ENCODE data around the gene ELAPOR1.

Gene ELAPOR1

DNA sequence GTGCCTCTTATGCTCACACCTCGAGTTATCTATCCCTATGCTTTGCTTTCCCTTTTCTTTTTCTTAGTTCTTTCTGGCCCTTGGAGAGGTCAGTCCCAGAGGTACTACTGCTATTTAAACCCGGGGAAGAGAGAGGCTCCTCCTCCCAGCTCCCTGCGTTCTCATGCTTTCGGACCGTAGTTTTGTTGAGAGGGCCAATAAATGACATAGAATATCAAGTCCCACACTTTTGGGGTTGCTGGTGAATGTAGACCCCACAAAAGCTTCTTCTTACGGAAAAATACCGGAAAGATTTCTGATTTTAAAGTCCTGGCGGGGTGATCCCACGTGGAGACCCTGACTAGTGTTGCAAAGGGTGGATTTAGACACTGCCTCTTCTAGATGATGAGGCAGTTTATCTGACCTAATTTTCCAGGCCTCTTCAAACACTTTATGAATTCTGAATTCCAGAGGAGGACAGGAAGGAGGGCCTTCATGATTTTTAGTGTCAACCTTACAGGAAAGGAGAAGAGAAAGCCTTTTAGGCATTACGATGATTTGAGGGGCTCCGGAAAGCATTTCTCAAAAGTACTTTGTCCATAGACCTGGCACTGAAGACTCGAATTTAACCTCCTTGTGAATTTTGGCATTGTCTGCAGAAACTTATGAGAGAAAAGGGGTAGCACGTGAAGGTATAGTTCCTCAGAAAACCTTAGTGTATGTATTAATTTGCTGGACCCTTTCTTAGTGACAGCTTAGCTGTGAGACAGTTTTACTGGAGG lies 22.7 kb upstream of the ELAPOR1 start:
- peaks cover 25% of the 10 kb centered on the region for H3K36me3 ChIP-seq
- H3K9me3 ChIP-seq (ENCODE audit: severe bottlenecking): peaks cover 13% of the 10 kb centered on the region
- H3K27me3 ChIP-seq (ENCODE audit: insufficient read depth, low read depth, severe bottlenecking): no peaks in the 10 kb centered on the region
- DNase-seq: no peak
- peak overlapping the region; percentile 76 for H3K27ac ChIP-seq
- peak overlapping the region; percentile 73 for H3K4me3 ChIP-seq (ENCODE audit: low read depth, low read length)
- TF ChIP-seq, protein P1, sequence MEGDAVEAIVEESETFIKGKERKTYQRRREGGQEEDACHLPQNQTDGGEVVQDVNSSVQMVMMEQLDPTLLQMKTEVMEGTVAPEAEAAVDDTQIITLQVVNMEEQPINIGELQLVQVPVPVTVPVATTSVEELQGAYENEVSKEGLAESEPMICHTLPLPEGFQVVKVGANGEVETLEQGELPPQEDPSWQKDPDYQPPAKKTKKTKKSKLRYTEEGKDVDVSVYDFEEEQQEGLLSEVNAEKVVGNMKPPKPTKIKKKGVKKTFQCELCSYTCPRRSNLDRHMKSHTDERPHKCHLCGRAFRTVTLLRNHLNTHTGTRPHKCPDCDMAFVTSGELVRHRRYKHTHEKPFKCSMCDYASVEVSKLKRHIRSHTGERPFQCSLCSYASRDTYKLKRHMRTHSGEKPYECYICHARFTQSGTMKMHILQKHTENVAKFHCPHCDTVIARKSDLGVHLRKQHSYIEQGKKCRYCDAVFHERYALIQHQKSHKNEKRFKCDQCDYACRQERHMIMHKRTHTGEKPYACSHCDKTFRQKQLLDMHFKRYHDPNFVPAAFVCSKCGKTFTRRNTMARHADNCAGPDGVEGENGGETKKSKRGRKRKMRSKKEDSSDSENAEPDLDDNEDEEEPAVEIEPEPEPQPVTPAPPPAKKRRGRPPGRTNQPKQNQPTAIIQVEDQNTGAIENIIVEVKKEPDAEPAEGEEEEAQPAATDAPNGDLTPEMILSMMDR (IDR thresholded peaks at IDR 0.05; ENCODE audit: low read depth, low read length): no peak

DNA sequence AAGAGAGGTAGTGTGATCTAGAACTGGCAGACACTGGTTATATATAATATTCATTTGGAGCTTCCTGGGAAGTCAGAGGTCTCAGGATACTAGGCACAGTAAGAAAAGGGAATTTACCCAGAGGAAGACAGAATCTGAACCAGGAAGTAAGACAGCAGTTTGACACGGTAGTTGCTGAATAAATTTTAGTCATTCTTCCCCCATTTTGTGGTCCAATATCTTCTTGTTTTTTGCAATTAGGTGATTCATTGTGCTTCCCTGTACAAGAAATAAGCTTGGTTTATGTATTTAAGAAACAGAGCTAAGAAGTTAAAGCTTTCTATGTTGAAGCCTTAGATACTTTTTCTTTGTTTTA lies 22.1 kb upstream of the ELAPOR1 start:
- no peak overlapping the region for H3K27ac ChIP-seq
- TF ChIP-seq, protein P1 (IDR thresholded peaks at IDR 0.05; ENCODE audit: low read depth, low read length): no peak
- no peak for DNase-seq
- H3K36me3 ChIP-seq: peaks cover 25% of the 10 kb centered on the region
- H3K4me3 ChIP-seq (ENCODE audit: low read depth, low read length): no peak overlapping the region; the same call in 1 of the 2 replicates
- H3K9me3 ChIP-seq (ENCODE audit: severe bottlenecking): peaks cover 13% of the 10 kb centered on the region
- no peaks in the 10 kb centered on the region for H3K27me3 ChIP-seq (ENCODE audit: insufficient read depth, low read depth, severe bottlenecking)

DNA sequence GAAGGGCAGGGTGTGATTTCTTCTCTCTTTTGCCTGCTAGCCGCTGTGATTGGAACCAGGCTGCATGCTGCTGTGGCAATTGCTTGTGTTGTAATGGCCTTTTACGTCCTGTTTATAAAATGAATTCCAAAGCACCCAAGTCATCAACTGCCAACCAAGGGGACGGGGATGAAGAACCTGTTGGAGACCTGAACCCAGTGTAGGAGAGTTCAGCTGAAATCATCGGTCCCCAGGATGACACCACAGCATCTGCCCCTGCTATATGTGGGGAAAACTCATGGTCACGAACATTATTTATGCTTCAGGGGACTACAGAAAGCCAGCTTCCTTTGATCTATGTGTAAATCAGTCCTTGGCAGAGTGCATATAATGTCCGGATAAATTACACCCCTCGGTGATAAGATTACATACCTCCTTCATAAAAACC lies 19.5 kb upstream of the ELAPOR1 start:
- no peak overlapping the region for H3K27ac ChIP-seq
- TF ChIP-seq, protein P1 (IDR thresholded peaks at IDR 0.05; ENCODE audit: low read depth, low read length): no peak
- H3K9me3 ChIP-seq (ENCODE audit: severe bottlenecking): peaks cover 11% of the 10 kb centered on the region
- no peak for DNase-seq
- no peaks in the 10 kb centered on the region for H3K27me3 ChIP-seq (ENCODE audit: insufficient read depth, low read depth, severe bottlenecking)
- H3K4me3 ChIP-seq (ENCODE audit: low read depth, low read length): no peak overlapping the region
- peaks cover 25% of the 10 kb centered on the region for H3K36me3 ChIP-seq

GRCh38 chr1:109094871-109095270 lies 19.0 kb upstream of the ELAPOR1 start:
- TF ChIP-seq, protein P1 (IDR thresholded peaks at IDR 0.05; ENCODE audit: low read depth, low read length): no peak
- Histone ChIP-seq H3K9me3 (ENCODE audit: severe bottlenecking) (peaks cover 6% of the 10 kb centered on the region), H3K4me3 (ENCODE audit: low read depth, low read length) (no peak overlapping the region), H3K36me3 (peaks cover 21% of the 10 kb centered on the region), H3K27me3 (ENCODE audit: insufficient read depth, low read depth, severe bottlenecking) (no peaks in the 10 kb centered on the region), H3K27ac (no peak overlapping the region)
- DNase-seq: no peak

- no peak overlapping the region for H3K27ac ChIP-seq
- H3K4me3 ChIP-seq (ENCODE audit: low read depth, low read length): no peak overlapping the region
- H3K9me3 ChIP-seq (ENCODE audit: severe bottlenecking): no peaks in the 10 kb centered on the region
- H3K27me3 ChIP-seq (ENCODE audit: insufficient read depth, low read depth, severe bottlenecking): no peaks in the 10 kb centered on the region
- TF ChIP-seq, protein P1 (IDR thresholded peaks at IDR 0.05; ENCODE audit: low read depth, low read length): no peak
- H3K36me3 ChIP-seq: peaks cover 23% of the 10 kb centered on the region
- DNase-seq: no peak
Measured at GRCh38 chr1:109095631-109096030, 18.3 kb upstream of the ELAPOR1 start.

GRCh38 chr1:109096120-109096519 lies 17.8 kb upstream of the ELAPOR1 start:
- TF ChIP-seq, protein P1 (IDR thresholded peaks at IDR 0.05; ENCODE audit: low read depth, low read length): no peak
- H3K9me3 ChIP-seq (ENCODE audit: severe bottlenecking): no peaks in the 10 kb centered on the region
- H3K27me3 ChIP-seq (ENCODE audit: insufficient read depth, low read depth, severe bottlenecking): no peaks in the 10 kb centered on the region
- H3K36me3 ChIP-seq: peaks cover 23% of the 10 kb centered on the region
- DNase-seq: no peak
- H3K27ac ChIP-seq: no peak overlapping the region
- no peak overlapping the region for H3K4me3 ChIP-seq (ENCODE audit: low read depth, low read length)

All from WERI-Rb-1 (cell line).